Measurements from ENCODE around the gene CHI3L1. TPM values are rescaled to one million over a fixed set of nuclear protein-coding genes. Genes with fewer than 3 reads are reported as not detected.

Gene CHI3L1
- total RNA-seq, 1 experiment from 2014 or later, result not detected

DNA sequence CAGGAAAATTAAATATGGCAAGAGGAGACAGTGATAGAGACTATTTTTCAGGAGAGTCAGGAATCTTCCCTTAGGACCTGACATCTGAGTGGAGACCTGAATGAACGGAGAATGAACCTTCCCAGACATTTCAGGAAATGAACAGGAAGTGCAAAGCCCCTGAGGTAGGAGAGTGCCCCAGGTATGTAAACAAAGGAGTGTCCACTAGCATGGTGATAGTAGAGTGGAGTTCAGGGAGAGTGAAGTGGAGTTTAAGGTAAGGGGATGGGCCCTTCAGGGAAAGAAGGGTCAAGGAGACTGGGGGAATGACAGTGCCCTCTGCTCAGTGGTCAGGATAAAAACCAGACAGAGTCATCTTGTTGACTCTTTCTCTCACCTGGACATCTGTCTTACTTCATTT lies 30.2 kb downstream of the CHI3L1 start:
- Histone ChIP-seq H3K27me3 (ENCODE audit: insufficient read depth, low read length) (no peaks in the 10 kb centered on the region), H4K20me1 (ENCODE audit: insufficient read depth) (no peaks in the 10 kb centered on the region), H3K36me3 (ENCODE audit: control insufficient read depth in 1 of 2, insufficient read depth in 2 of 2, low read length in 2 of 2) (no peaks in the 10 kb centered on the region), H3K4me2 (ENCODE audit: low read length) (0 out of 2 replicates have a peak overlapping the region, but pooled peaks have one; percentile 3), H3K79me2 (ENCODE audit: insufficient read depth, low read length) (no peaks in the 10 kb centered on the region), H3K4me1 (ENCODE audit: control insufficient read depth in 1 of 2, insufficient read depth in 2 of 2, low read length in 2 of 2) (peaks cover 6 to 39% of the 10 kb centered on the region in 2 experiments; a peak in 3 of 4 replicates), H3K4me3 (replicated peaks in 1 of 2; ENCODE audit: low read depth in 1 of 2, low read length in 2 of 2) (no peak overlapping the region), H3K9me2 (ENCODE audit: insufficient read depth) (no peaks in the 10 kb centered on the region), H2AFZ (ENCODE audit: low read depth, low read length, poor library complexity, severe bottlenecking) (no peak overlapping the region), H3K9ac (ENCODE audit: low read length) (no peak overlapping the region), H3K9me3 (ENCODE audit: control insufficient read depth in 1 of 2, insufficient read depth in 1 of 2, low read depth in 1 of 2, low read length in 2 of 2) (no peaks in the 10 kb centered on the region), H3K27ac (ENCODE audit: low read depth, low read length) (no peak overlapping the region)
- BruUV-seq (replicated peaks), result no TSS peak
- intact Hi-C loops (cut with micrococcal nuclease), result no loop called here
- ChIA-PET CTCF (no interaction called here), RAD21 (ENCODE audit: low non-redundant PET in 1 of 2, low total read pairs in 2 of 2, uncharacterized antibody in 2 of 2, unreplicated experiment in 2 of 2) (no interaction called here), POLR2A (no interaction called here)
- no peak for ATAC-seq
- TF ChIP-seq CBX3 (IDR thresholded peaks at IDR 0.05; ENCODE audit: low read depth) (no peak), ZFX (IDR thresholded peaks at IDR 0.05) (no peak)
- no peak for DNase-seq (ENCODE audit: low read depth, low spot score)

DNA sequence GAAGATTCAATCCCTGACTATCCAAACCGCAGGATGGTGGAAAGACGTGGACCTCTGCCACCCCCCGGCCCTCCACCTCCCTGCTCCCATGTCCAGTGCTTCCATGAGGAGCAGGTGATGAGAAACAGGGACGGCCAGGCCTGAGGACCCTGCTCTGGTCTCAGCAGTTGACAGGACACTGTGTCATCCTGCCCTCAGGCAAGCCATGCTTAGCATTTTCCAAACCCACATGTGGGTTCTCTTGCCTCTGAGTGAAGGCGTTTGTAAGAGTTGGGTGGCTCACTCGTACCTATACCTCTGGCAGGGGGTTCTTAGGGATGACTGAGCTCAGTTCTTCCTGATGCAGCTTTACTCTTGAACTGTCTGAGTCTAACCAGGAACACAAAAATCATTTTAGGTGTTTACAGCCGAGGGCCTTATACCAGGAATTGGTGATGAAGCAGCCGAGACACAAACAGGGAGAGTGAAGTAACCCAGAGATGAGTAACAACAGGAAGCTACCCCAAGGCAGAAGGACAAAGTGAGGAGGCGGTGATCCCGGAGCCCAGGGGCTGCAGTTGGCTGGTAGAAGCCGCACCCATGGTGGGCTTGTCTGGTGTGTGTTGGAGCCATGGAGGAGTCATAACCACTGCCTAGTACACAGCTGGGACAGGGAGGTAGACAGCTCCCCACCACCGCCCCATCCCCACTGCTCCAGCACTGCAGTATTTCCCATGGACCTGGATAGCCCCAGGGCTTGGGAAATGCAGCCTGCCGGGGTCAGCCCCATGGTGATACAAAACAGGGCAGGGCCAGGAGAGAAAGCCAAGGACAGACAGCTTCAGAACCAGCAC lies 32.3 kb downstream of the CHI3L1 start:
- no TSS peak for BruUV-seq (replicated peaks)
- H3K4me2 ChIP-seq (ENCODE audit: low read length), result no peak overlapping the region
- no peak overlapping the region for H3K27ac ChIP-seq (ENCODE audit: low read depth, low read length)
- ChIA-PET POLR2A (no interaction called here), RAD21 (ENCODE audit: low non-redundant PET in 1 of 2, low total read pairs in 2 of 2, uncharacterized antibody in 2 of 2, unreplicated experiment in 2 of 2) (no interaction called here), CTCF (interaction anchor here (1.0 to 1.4 kb wide), 2 partner anchors 12 to 18 kb away, joined by 3 read pairs; no protein-coding TSS in a partner anchor)
- no peaks in the 10 kb centered on the region for H3K27me3 ChIP-seq (ENCODE audit: insufficient read depth, low read length)
- ATAC-seq, result no peak
- H3K4me3 ChIP-seq (replicated peaks in 1 of 2; ENCODE audit: low read depth in 1 of 2, low read length in 2 of 2), result no peak overlapping the region
- no peak for TF ChIP-seq POLR2A (IDR thresholded peaks at IDR 0.05; ENCODE audit: borderline replicate concordance, extremely low read depth, insufficient read depth, insufficient read length)
- no peak for TF ChIP-seq JUND (IDR thresholded peaks at IDR 0.05)
- TF ChIP-seq, protein P1, sequence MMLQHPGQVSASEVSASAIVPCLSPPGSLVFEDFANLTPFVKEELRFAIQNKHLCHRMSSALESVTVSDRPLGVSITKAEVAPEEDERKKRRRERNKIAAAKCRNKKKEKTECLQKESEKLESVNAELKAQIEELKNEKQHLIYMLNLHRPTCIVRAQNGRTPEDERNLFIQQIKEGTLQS (IDR thresholded peaks at IDR 0.05), result no peak
- no peak for TF ChIP-seq RAD21 (IDR thresholded peaks at IDR 0.05; ENCODE audit: low read depth)
- TF ChIP-seq, protein P2, sequence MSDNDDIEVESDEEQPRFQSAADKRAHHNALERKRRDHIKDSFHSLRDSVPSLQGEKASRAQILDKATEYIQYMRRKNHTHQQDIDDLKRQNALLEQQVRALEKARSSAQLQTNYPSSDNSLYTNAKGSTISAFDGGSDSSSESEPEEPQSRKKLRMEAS (IDR thresholded peaks at IDR 0.05), result no peak
- TF ChIP-seq EZH2phosphoT487 (IDR thresholded peaks at IDR 0.05; ENCODE audit: borderline replicate concordance), result no peak
- no peak for TF ChIP-seq ELF1 (IDR thresholded peaks at IDR 0.05; ENCODE audit: borderline replicate concordance, low read depth)
- TF ChIP-seq, protein P3, sequence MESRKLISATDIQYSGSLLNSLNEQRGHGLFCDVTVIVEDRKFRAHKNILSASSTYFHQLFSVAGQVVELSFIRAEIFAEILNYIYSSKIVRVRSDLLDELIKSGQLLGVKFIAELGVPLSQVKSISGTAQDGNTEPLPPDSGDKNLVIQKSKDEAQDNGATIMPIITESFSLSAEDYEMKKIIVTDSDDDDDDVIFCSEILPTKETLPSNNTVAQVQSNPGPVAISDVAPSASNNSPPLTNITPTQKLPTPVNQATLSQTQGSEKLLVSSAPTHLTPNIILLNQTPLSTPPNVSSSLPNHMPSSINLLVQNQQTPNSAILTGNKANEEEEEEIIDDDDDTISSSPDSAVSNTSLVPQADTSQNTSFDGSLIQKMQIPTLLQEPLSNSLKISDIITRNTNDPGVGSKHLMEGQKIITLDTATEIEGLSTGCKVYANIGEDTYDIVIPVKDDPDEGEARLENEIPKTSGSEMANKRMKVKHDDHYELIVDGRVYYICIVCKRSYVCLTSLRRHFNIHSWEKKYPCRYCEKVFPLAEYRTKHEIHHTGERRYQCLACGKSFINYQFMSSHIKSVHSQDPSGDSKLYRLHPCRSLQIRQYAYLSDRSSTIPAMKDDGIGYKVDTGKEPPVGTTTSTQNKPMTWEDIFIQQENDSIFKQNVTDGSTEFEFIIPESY (IDR thresholded peaks at IDR 0.05; ENCODE audit: extremely low read depth, insufficient replicate concordance, low read length), result no peak
- no peak for TF ChIP-seq ZFX (IDR thresholded peaks at IDR 0.05)
- H2AFZ ChIP-seq (ENCODE audit: low read depth, low read length, poor library complexity, severe bottlenecking), result no peak overlapping the region
- H3K36me3 ChIP-seq (ENCODE audit: control insufficient read depth in 1 of 2, insufficient read depth in 2 of 2, low read length in 2 of 2), result no peaks in the 10 kb centered on the region
- intact Hi-C loops (cut with micrococcal nuclease), result no loop called here
- H3K79me2 ChIP-seq (ENCODE audit: insufficient read depth, low read length), result no peaks in the 10 kb centered on the region
- H4K20me1 ChIP-seq (ENCODE audit: insufficient read depth), result no peaks in the 10 kb centered on the region
- no peak overlapping the region for H3K9ac ChIP-seq (ENCODE audit: low read length)
- no peak for DNase-seq (ENCODE audit: low read depth, low spot score)
- no peaks in the 10 kb centered on the region for H3K9me3 ChIP-seq (ENCODE audit: control insufficient read depth in 1 of 2, insufficient read depth in 1 of 2, low read depth in 1 of 2, low read length in 2 of 2)
- no peaks in the 10 kb centered on the region for H3K9me2 ChIP-seq (ENCODE audit: insufficient read depth)
- peaks cover 3 to 33% of the 10 kb centered on the region in 2 experiments; a peak in 3 of 4 replicates for H3K4me1 ChIP-seq (ENCODE audit: control insufficient read depth in 1 of 2, insufficient read depth in 2 of 2, low read length in 2 of 2)
